ENCODE data around the gene LAMA4. TPM values are rescaled to one million over a fixed set of nuclear protein-coding genes. Genes with fewer than 3 reads are reported as not detected.

The LAMA4 gene
- total and polyA plus RNA-seq, 8 donors = 9.7 to 324 (median 43.9) TPM

GRCh38 chr6:112268019-112268418 lies 13.7 kb upstream of the LAMA4 start:
- Histone ChIP-seq H3K27me3 (no peaks in the 10 kb centered on the region), H3K4me1 (peaks cover 0 to 16% (median 7%) of the 10 kb centered on the region in 4 donors), H3K36me3 (no peaks in the 10 kb centered on the region), H3K27ac (peak overlapping the region in 3 of 5 donors; percentile 32 to 72 (median 56)), H3K9me3 (no peaks in the 10 kb centered on the region), H3K4me3 (no peak overlapping the region)
- 93 to 99% (median 94%) methylated on average over 2 of the region's 2 CpGs for WGBS, 5 donors
- intact Hi-C loops (cut with DNase I; ENCODE audit: low total_unique reads) = no loop called here
- TF ChIP-seq EP300 (IDR thresholded peaks at IDR 0.05) (no peak), CTCF (IDR thresholded peaks at IDR 0.05) (no peak)
- no peak for DNase-seq

- Histone ChIP-seq H3K4me3 (no peak overlapping the region), H3K9me3 (no peaks in the 10 kb centered on the region), H3K36me3 (no peaks in the 10 kb centered on the region), H3K27me3 (no peaks in the 10 kb centered on the region), H3K27ac (no peak overlapping the region), H3K4me1 (peaks cover 0 to 16% (median 7%) of the 10 kb centered on the region in 4 donors)
- intact Hi-C loops (cut with DNase I; ENCODE audit: low total_unique reads) = no loop called here
- 80 to 87% (median 85%) methylated on average over 7 of the region's 7 CpGs for WGBS, 5 donors
- DNase-seq = no peak
- no peak for TF ChIP-seq EP300 (IDR thresholded peaks at IDR 0.05)
- no peak for TF ChIP-seq CTCF (IDR thresholded peaks at IDR 0.05)
- no peak for TF ChIP-seq POLR2AphosphoS5 (IDR thresholded peaks at IDR 0.05)
- no peak for TF ChIP-seq POLR2A (IDR thresholded peaks at IDR 0.05)
Observed at GRCh38 chr6:112266331-112266730, 12.0 kb upstream of the LAMA4 start.

GRCh38 chr6:112259337-112259675 lies 4.9 kb upstream of the LAMA4 start:
- Histone ChIP-seq H3K27me3 (peaks cover 0 to 4% (median 2%) of the 10 kb centered on the region in 3 donors), H3K9me3 (no peaks in the 10 kb centered on the region), H3K4me3 (no peak overlapping the region), H3K4me1 (peaks cover 0 to 13% (median 6%) of the 10 kb centered on the region in 4 donors), H3K36me3 (no peaks in the 10 kb centered on the region), H3K27ac (no peak overlapping the region)
- no peak for DNase-seq
- WGBS, 5 donors = 74 to 96% (median 89%) methylated on average over 1 of the region's 1 CpG
- intact Hi-C loops (cut with DNase I; ENCODE audit: low total_unique reads) = no loop called here
- no peak for TF ChIP-seq CTCF (IDR thresholded peaks at IDR 0.05)
- TF ChIP-seq POLR2AphosphoS5 (IDR thresholded peaks at IDR 0.05) = no peak
- no peak for TF ChIP-seq POLR2A (IDR thresholded peaks at IDR 0.05)
- no peak for TF ChIP-seq EP300 (IDR thresholded peaks at IDR 0.05)

- H3K27ac ChIP-seq = no peak overlapping the region
Observed at GRCh38 chr6:112258642-112259336, 4.4 kb upstream of the LAMA4 start.

More at GRCh38 chr6:112258642-112259336, 4.4 kb upstream of the LAMA4 start:
- TF ChIP-seq CTCF (IDR thresholded peaks at IDR 0.05) = no peak
- TF ChIP-seq POLR2AphosphoS5 (IDR thresholded peaks at IDR 0.05) = no peak
- TF ChIP-seq EP300 (IDR thresholded peaks at IDR 0.05) = no peak
- no peak for TF ChIP-seq POLR2A (IDR thresholded peaks at IDR 0.05)
- H3K4me1 ChIP-seq = peaks cover 0 to 13% (median 7%) of the 10 kb centered on the region in 4 donors
- peaks cover 0 to 9% (median 7%) of the 10 kb centered on the region in 3 donors for H3K27me3 ChIP-seq
- intact Hi-C loops (cut with DNase I; ENCODE audit: low total_unique reads) = no loop called here
- H3K36me3 ChIP-seq = no peaks in the 10 kb centered on the region
- H3K4me3 ChIP-seq = no peak overlapping the region
- DNase-seq = no peak
- WGBS, 5 donors = 87 to 96% (median 92%) methylated on average over 11 of the region's 11 CpGs
- no peaks in the 10 kb centered on the region for H3K9me3 ChIP-seq
